PC-9 (cell line): ENCODE data around the gene VCAM1.

ENCODE experiments used
- CTCF ChIP-seq: fragments of 200-600 bp; sonication (generic); conservative IDR thresholded peaks from 2 replicates; pipeline ENCODE4 v1.6.1; 2017; ENCODE audit warnings: mixed run types, antibody characterized with exemption, mild to moderate bottlenecking, moderate library complexity
- EZH2 ChIP-seq: fragments of 200-600 bp; sonication (generic); IDR thresholded peaks from 2 replicates; pipeline ENCODE4 v1.8.0; 2017; ENCODE audit warnings: antibody characterized with exemption, low read depth

- TF ChIP-seq CTCF (no peak), EZH2 (no peak)
Measured at GRCh38 chr1:100714599-100714998, 4.9 kb upstream of the VCAM1 start.
